ENCODE results near the gene AATK. TPM values are rescaled to one million over a fixed set of nuclear protein-coding genes. Genes with fewer than 3 reads are reported as not detected.
A peak's percentile ranks its signal among the peaks of the same experiment; 100 is the strongest.

Gene AATK
- total and polyA plus RNA-seq, 2 of the 4 experiments (the other 2 are of a cell fraction), result under 0.01 to 0.21 TPM

- H3K18ac ChIP-seq (ENCODE audit: low read depth, low read length), result no peak overlapping the region
- no peak overlapping the region for H3K14ac ChIP-seq (replicated peaks; ENCODE audit: low read depth, low read length)
- H3K56ac ChIP-seq (ENCODE audit: extremely low read depth, insufficient read depth, low read length), result no peak overlapping the region
- H3K4me1 ChIP-seq (ENCODE audit: control insufficient read depth, insufficient read depth, low read length), result 0 out of 2 replicates have a peak, but pooled peaks cover 2% of the 10 kb centered on the region
- no peaks in the 10 kb centered on the region for H3K36me3 ChIP-seq (ENCODE audit: control insufficient read depth, insufficient read depth, low read length)
- no peaks in the 10 kb centered on the region for H4K20me1 ChIP-seq (ENCODE audit: insufficient read depth, low read length)
- no TSS peak for BruUV-seq (replicated peaks)
- no peak overlapping the region for H3K27ac ChIP-seq (ENCODE audit: insufficient read depth, low read length)
- H3K4ac ChIP-seq (ENCODE audit: low read depth, low read length), result no peak overlapping the region
- dilution Hi-C loops (cut with HindIII; ENCODE audit: low sequenced_read_pairs, unreplicated experiment), result no loop called here
- POLR2A ChIA-PET (ENCODE audit: unreplicated experiment), result no interaction called here
- no peak overlapping the region for H4K8ac ChIP-seq (ENCODE audit: low read depth in 2 of 2, low read length in 2 of 2)
- no peak overlapping the region for H2BK5ac ChIP-seq (ENCODE audit: low read depth, low read length, poor library complexity, severe bottlenecking)
- intact Hi-C loops (cut with micrococcal nuclease), result no loop called here
- 63% methylated on average over 2 of the region's 7 CpGs; no CpG with 5 or more reads in 1 of the 2 experiments for WGBS, 2 experiments (ENCODE audit: extremely low coverage in 2 of 2, insufficient read length in 1 of 2)
- no peak for TF ChIP-seq FOS (IDR thresholded peaks at IDR 0.05; ENCODE audit: low read depth, low read length)
- TF ChIP-seq SMC3 (IDR thresholded peaks at IDR 0.05; ENCODE audit: low read depth, low read length), result no peak
- no peak for TF ChIP-seq CEBPB (IDR thresholded peaks at IDR 0.05; ENCODE audit: low read depth, low read length)
- no peak for TF ChIP-seq MAFK (IDR thresholded peaks at IDR 0.05; ENCODE audit: low read depth, low read length)
- no peak for TF ChIP-seq RAD21 (IDR thresholded peaks at IDR 0.05; ENCODE audit: low read length)
- TF ChIP-seq MAZ (IDR thresholded peaks at IDR 0.05; ENCODE audit: borderline replicate concordance, low read depth, low read length), result no peak
- no peak for TF ChIP-seq RFX5 (IDR thresholded peaks at IDR 0.05; ENCODE audit: low read depth, low read length)
- TF ChIP-seq MXI1 (IDR thresholded peaks at IDR 0.05; ENCODE audit: borderline replicate concordance, low read depth, low read length), result no peak
- TF ChIP-seq POLR2A (IDR thresholded peaks at IDR 0.05; ENCODE audit: low read depth, low read length), result no peak
- H2BK20ac ChIP-seq (ENCODE audit: low read depth, low read length), result no peak overlapping the region
- H2AFZ ChIP-seq (replicated peaks; ENCODE audit: low read length, poor library complexity), result no peak overlapping the region
- H2BK120ac ChIP-seq (ENCODE audit: low read depth, low read length), result no peak overlapping the region
- ATAC-seq (ENCODE audit: low read depth), result no peak
- H2AK5ac ChIP-seq (ENCODE audit: low read depth, low read length), result no peak overlapping the region
- no peak overlapping the region for H3K4me2 ChIP-seq (ENCODE audit: low read depth, low read length)
- no peaks in the 10 kb centered on the region for H3K9me1 ChIP-seq (ENCODE audit: insufficient read depth, low read length)
- no peak overlapping the region for H3K4me3 ChIP-seq (ENCODE audit: insufficient read depth, low read depth, low read length)
- CTCF ChIA-PET, result interaction anchor here (1.1 kb wide), 1 partner anchor 24 kb away, joined by 3 read pairs; no protein-coding TSS in a partner anchor
- no peaks in the 10 kb centered on the region for H3K9me3 ChIP-seq (ENCODE audit: control insufficient read depth, insufficient read depth, low read length)
- no peak overlapping the region for H4K91ac ChIP-seq (ENCODE audit: insufficient read depth, low read depth, low read length)
- in situ Hi-C loops (cut with MboI; ENCODE audit: low sequenced_read_pairs), result no loop called here
- H2AK9ac ChIP-seq (replicated peaks; ENCODE audit: low read depth, low read length, poor library complexity), result no peak overlapping the region
- no peak overlapping the region for H2BK15ac ChIP-seq (ENCODE audit: low read depth, low read length)
- no peak overlapping the region for H3K9ac ChIP-seq (ENCODE audit: low read depth, low read length)
- H3K79me1 ChIP-seq (ENCODE audit: low read depth in 1 of 2, low read length in 2 of 2), result no peaks in the 10 kb centered on the region
- H3K27me3 ChIP-seq (ENCODE audit: control insufficient read depth, insufficient read depth, low read length), result no peaks in the 10 kb centered on the region; the same call in 1 of the 2 replicates
- peak; percentile 3 for DNase-seq
- no peak overlapping the region for H3K23ac ChIP-seq (ENCODE audit: low read depth, low read length)
- no peak overlapping the region for H4K5ac ChIP-seq (ENCODE audit: low read depth, low read length)
Observed at GRCh38 chr17:81176666-81177065, 10.6 kb upstream of the AATK start.

All from IMR-90 (cell line).